ENCODE data around the gene F11.

F11 gene

GRCh38 chr4:186249785-186250754 lies 15.9 kb upstream of the F11 start:
- H3K4me3 ChIP-seq (ENCODE audit: low read depth, low read length), result no peak overlapping the region
- DNase-seq (ENCODE audit: low read depth), result no peak
- no peak for TF ChIP-seq CTCF (IDR thresholded peaks at IDR 0.05; ENCODE audit: low read depth, low read length, missing control alignments)

- no peak for DNase-seq (ENCODE audit: low read depth)
- no peak for TF ChIP-seq CTCF (IDR thresholded peaks at IDR 0.05; ENCODE audit: low read depth, low read length, missing control alignments)
- no peak overlapping the region for H3K4me3 ChIP-seq (ENCODE audit: low read depth, low read length)
These were observed 15.2 kb upstream of the F11 start for GRCh38 chr4:186250760-186251159.

GRCh38 chr4:186255122-186255521 lies 10.9 kb upstream of the F11 start:
- TF ChIP-seq CTCF (IDR thresholded peaks at IDR 0.05; ENCODE audit: low read depth, low read length, missing control alignments), result no peak

GRCh38 chr4:186258216-186258811 lies 7.7 kb upstream of the F11 start:
- no peak for DNase-seq (ENCODE audit: low read depth)
- no peak for TF ChIP-seq CTCF (IDR thresholded peaks at IDR 0.05; ENCODE audit: low read depth, low read length, missing control alignments)
- no peak overlapping the region for H3K4me3 ChIP-seq (ENCODE audit: low read depth, low read length)

More at GRCh38 chr4:186255122-186255521, 10.9 kb upstream of the F11 start:
- H3K4me3 ChIP-seq (ENCODE audit: low read depth, low read length), result no peak overlapping the region
- no peak for DNase-seq (ENCODE audit: low read depth)

- no peak overlapping the region for H3K4me3 ChIP-seq (ENCODE audit: low read depth, low read length)
- no peak for DNase-seq (ENCODE audit: low read depth)
- TF ChIP-seq CTCF (IDR thresholded peaks at IDR 0.05; ENCODE audit: low read depth, low read length, missing control alignments), result no peak
These were observed 5.9 kb upstream of the F11 start for GRCh38 chr4:186260117-186260503.

- no peak for TF ChIP-seq CTCF (IDR thresholded peaks at IDR 0.05; ENCODE audit: low read depth, low read length, missing control alignments)
- H3K4me3 ChIP-seq (ENCODE audit: low read depth, low read length), result no peak overlapping the region
- no peak for DNase-seq (ENCODE audit: low read depth)
These were observed 5.2 kb upstream of the F11 start for GRCh38 chr4:186260504-186261448.
